GM18517 (cell line): ENCODE measurements around the gene NDE1.
"Not testable (repeated sequence)": the region's sequence is repeated elsewhere in the genome, so short reads cannot be mapped to it uniquely, and the experiment has no call there.

Experiments used
- ATAC-seq: cut with Tn5 transposase; IDR thresholded peaks from one replicate; pipeline ENCODE4 v1.9.1; 2021; ENCODE audit warnings: mild to moderate bottlenecking, moderate library complexity; ENCODE audit not compliant: unreplicated experiment

Gene NDE1

DNA sequence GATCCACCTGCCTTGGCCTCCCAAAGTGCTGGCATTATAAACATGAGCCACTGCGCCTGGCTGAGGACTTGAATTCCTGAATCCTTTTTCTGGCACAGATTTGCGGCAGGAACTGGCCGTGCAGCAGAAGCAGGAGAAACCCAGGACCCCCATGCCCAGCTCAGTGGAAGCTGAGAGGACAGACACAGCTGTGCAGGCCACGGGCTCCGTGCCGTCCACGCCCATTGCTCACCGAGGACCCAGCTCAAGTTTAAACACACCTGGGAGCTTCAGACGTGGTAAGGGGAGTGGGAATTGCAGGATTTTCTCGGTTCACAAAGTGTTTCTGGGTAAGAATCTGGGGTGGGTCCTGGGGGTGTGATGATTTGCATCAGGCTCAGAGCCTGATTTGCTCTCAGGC, 41.0 kb downstream of the NDE1 start:
- no peak for ATAC-seq

DNA sequence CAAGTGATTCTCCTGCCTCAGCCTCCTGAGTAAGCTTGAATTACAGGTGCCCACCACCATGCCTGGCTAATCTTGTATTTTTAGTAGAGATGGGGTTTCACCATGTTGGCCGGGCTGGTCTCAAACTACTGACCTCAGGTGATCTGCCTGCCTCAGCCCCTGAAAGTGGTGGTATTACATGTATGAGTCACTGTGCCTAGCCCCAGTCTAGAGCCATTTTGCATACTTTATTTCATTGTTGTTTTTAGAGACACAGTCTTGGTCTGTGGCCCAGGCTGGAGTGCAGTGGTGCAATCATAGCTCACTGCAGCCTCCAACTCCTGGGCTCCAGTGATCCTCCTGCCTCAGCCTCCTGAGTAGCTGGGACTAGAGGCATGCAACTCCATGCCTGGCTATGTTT, 42.5 kb downstream of the NDE1 start:
- ATAC-seq: not testable (repeated sequence)

DNA sequence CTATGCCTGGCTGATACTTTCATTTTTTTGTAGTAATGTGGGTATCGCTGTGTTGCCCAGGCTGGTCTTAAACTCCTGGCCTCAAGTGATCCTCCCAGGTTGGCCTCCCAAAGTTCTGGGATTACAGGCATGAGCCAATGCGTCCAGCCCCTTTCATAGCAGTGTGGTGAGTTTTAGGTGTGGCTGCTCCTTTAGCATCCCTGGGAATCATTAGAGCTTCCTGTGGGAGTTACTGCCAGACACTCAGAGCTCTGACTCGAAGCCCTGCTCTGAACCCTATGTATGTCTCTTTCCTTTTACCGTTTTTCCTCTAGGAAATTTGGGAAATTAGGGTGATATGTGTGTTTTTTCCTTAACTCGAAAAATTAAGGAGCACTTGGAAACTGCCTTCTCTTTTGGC, 44.5 kb downstream of the NDE1 start:
- no peak for ATAC-seq

DNA sequence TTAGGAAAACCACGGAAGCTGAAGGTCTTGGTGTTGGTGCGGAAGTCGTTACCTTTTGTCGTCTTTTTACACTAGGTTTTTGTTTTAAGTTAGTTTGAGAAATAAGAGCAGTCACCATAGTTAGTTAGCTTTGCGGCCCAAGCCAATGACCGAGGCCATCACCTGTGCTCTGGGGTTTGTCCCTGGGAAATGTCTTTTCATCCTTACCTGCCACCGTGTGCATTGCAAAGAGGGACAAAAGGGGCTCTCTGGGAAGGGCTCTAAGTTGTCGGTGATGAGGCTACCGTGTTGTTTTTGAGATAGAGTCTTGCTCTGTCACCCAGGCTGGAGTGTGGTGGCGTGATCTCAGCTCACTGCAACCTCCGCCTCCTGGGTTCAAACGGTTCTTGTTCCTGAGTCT, 49.8 kb downstream of the NDE1 start:
- no peak for ATAC-seq

DNA sequence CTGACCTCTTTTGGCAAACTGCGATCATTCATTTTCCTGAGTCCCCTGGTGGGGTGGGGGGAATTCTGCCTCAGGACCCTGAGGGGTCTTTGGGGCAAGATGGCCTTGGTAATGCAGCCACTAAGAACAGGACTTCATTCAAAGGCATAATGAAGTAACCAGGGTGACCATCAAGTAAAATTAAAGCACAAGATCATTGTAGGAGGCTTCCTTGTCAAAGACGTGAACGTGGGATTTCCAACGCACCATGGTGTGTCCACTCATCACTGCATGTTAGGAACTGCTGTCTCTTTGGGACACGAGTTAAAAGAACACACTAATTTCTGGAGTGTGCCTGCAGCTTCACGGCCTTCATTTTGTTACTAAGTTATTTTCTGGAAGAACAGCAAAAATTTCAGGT, 51.3 kb downstream of the NDE1 start:
- no peak for ATAC-seq

DNA sequence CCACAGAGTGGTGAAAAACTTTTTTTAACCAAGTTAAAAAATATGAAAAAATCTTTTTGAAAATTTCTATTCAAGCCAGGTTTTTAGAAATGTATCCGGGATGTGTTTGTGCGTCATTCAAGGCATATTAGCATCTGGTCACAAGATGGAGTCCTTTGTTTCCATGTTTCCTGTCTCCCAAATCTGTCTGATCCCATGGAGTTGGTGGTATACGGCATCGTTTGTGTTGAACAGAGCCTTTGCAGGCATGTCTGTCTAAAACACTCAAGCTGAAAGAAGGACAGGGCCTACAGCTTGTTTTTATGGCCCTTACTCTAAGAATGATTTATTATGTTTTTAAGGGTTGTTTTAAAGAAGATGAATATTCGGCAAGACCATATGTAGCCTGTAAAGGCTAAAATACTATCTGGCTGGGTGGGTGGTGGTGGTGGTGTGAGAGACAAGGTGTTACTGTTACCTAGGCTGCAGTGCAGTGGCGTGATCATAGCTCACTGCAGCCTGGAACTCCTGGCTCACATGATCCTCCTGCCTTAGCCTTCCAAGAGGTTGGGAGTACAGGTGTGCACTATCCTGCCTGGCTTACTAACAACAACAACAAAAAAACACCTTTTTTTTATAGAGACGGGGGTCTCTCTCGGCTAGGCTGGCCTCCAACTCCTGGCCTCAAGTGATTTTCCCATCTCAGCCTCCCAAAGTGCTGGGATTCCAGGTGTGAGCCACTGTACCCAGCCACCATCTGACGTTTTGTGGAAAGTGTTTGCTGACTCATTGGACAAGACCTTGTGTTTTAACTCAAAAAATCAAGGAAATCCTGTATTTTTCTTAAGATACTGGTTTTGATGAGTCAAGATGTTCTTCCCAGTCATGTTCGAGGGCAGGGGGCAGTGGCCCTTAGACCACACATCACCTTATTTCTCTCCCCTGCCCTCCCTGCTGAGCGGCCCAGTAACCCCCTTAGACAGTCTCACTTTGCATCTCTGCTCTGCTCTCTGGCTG, 52.2 kb downstream of the NDE1 start:
- ATAC-seq: no peak

DNA sequence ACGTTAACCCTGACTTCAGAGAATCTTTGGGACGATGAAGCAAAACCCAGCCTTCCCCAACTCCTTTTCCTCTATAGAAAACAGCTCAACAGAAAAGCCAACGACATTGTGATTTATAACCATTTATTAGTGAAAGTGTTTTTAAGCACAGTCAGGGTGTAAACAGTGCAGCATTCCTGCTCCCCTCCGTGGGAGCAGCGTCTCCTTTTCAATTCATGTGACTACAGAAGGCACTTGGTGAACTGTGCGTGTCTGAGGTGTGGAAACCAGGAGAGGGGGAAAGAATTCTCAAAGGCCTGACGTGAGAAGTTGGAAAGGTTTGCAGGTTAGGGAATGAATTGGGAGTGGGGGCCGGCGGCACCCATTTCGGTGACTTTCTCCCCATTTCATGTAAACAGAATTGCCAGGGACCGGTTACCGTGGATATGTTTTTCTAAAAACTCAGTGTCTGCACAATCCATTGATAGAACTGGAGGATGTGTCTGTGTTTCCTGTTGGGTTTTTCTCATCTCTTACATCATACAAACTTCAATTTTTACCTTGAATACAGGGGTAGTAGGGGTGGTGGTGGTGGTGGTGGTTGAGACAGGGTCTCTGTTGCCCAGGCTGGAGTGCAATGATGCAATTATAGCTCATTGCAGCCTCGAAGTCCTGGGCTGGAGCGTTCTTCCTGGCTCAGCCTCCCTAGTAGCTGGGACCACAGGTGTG, 53.1 kb downstream of the NDE1 start:
- ATAC-seq: no peak

DNA sequence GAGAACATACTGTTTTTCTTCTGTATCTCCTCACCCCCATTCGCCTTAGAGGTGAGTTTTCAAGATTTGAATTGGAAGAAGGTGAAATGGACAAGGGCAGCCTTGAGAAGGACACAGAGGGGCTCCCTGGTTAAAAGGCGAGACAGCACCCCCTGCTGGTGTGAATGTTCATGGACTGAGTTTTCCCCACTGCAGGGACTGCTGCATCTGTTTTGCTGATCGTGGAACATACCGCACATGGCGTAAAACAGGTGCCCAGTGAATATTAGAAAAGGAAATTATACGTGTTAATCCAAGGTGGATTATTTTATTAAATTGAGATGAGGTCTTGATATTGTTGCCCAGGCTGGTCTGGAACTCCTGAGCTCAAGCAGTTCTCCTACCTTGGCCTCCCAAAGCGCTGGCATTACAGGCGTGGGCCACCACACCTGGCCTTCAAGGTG, 54.5 kb downstream of the NDE1 start:
- no peak for ATAC-seq

DNA sequence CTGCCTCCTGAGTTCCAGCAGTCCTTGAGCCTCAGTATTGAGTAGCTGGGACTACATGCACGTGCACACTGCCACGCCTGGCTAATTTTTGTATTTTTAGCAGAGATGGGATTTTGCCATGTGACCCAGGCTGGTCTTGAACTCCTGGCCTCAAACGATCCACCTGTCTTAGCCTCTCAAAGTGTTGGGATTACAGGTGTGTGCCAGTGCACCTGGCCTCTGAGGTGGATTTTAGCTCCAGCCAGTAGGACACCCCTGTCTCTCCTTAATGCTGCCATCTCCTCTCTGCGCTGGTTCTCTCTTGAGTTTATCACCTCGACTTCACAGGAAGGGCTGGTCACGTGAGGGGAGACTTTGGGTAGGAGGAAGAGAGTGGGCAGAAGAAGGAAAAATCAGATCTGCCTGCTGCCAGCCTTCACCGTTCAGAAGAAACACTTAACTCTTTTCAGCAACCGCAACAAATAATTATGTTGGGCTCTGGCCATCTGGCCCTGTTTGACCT, 55.1 kb downstream of the NDE1 start:
- ATAC-seq: no peak

DNA sequence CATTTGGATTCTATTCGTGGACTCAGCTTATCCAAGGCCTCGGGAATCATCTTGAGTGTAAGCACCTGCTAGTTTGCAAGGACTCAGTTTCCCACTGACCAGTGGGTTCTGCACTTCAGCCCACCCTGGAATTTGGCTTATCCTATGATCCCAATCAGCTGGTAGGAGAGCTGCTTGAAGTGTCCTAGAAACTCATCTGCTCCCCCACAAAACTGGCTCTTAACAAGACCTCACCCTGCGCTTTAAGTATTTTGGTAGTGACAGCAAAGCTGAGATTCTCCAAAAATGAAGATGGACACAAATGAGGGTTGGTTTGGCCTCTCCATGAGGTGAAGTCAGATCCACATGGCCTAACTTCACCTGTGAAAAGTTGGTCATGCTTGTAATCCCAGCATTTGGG, 57.3 kb downstream of the NDE1 start:
- no peak for ATAC-seq

DNA sequence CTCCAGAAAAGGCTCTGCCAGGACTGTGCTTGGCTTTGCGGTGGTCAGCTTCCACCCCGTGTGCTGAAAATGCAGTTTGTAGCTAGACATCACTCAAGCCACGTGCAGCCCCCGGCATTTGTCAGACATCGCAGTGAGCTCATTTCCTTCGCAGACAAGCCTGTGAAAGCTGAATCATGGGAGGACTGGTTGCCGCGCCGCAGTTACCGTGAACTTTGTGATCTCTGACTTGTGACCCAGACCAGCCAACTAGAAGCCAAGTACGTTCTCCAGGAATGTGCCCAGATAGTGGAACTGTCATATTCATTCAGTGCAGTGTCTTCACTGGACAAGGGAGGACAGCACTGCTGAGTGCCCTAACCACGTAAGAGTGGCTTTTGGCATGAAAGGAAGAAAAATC, 58.1 kb downstream of the NDE1 start:
- ATAC-seq: no peak

DNA sequence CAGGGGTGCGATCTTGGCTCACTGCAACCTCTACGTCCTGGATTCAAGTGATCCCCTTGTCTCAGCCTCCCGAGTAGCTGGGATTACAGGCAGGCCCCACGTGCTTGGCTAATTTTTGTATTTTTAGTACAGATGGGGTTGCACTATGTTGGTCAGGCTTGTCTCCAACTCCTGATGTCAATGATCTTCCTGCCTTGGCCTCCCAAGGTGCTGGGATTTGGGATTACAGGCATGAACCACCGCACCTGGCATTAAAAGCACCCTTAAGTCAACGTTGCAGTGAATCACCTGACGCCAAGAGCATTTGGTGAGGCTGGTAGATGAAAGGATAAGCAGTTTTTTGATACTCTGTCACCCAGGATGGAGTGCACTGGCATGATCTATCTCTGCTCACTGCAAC, 59.0 kb downstream of the NDE1 start:
- no peak for ATAC-seq

DNA sequence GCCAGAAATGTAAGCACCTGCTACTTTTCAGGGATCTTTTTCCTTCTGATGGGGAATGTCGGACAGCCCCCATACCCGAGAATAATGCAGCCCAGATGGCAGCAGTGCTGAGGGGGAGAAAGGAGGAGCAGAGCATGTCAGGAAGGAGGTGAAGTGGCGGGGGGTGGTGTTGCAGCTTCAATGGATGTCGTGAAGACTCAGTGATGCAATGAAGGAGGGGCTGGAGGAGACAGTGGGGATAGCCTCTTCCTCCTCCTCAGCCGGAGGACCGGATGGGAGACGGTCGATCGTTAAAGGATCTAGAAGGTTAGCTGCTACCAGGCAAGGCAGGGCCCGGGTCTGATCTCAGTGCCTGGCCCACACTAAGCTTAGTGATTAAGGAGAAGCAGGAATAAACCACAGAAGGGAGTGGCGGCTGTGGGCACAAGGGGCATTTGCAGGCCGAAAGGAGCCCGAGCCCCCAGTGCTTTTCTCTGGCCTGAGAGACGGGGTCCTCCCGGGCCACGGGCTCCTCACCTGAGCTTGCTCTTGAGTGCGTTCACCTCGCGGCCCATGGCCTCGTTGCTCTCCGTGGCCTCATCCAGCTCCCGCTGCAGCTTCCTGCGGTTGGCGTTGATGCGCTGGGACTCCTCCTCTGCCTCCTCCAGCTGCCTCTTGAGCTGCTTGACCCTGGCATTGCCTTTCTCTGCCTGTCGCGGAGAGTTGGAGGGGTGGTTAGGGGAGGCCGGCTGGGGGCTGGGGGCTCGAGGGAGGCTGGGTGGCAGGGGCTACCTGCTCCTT, 64.5 kb downstream of the NDE1 start:
- ATAC-seq: no peak

DNA sequence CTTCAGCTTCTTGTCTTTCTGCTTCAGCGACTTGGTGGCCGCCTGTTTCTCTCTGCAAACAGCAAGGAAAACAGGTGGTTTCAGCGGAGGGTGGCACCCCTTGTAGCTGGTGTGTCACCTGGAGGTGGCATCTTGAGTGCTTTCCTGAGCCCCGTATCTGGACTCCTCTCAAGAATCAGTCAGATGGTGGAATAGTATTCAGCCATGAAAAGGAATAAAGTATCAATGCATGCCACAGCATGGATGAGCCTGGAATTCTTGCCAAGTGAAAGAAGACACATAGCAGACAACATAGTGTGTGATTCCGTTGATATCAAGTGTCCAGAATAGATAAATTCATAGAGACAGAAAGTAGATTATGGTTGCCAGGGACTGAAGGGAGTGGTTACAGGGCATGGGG, 65.2 kb downstream of the NDE1 start:
- ATAC-seq: no peak

DNA sequence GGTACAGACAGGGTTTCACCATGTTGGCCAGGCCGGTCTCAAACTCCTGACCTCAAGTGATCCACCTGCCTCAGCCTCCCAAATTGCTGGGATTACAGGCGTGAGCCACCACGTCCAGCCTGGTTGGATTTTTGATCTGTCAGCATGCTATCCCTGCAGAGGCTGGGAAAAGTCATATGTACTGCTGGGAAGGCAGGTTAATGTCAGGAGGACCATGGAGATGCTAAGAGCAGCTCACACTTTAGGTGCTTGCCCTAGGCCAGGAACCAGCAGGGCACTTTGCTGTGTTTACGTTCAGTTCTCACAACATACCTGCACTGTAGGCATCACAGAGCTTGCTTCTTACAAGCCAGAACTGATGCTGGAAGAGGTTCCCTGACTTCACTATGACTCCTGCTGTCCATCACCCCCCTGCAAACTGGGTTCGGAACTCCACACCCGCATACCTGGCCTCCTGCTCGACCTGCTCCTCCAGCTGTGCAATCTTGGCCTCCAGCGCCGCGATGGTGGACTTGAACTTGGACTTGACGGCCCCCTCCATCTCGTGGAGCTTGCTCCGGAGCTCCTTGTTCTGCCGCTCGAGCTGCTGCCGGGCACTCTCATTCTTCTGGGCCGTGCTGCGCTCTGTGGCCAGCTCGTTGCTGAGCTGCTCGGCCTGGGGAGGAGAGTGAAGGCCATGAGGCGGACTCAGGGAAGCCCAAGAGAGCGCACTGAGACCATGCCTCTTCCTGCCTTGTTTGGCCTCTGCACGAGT, 66.8 kb downstream of the NDE1 start:
- no peak for ATAC-seq

DNA sequence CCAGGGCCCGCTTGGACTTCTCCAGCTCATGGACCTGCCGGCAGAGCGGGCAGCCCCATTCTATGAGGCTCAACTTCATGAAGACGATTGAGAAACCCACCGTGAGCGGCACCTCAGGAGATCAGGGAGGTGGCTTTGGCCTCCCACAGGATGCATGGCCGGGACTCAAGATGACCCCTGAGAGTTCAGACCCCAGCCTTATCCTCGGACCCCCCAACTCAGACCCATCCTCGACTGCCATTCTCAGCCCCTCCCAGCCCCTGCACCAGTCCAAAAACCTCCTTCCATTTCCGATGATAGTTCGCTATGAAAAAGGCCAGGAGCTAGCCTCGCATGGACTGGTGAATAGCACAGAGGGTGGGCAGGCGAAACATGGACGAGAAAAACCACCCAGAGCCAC, 71.0 kb downstream of the NDE1 start:
- ATAC-seq: no peak

DNA sequence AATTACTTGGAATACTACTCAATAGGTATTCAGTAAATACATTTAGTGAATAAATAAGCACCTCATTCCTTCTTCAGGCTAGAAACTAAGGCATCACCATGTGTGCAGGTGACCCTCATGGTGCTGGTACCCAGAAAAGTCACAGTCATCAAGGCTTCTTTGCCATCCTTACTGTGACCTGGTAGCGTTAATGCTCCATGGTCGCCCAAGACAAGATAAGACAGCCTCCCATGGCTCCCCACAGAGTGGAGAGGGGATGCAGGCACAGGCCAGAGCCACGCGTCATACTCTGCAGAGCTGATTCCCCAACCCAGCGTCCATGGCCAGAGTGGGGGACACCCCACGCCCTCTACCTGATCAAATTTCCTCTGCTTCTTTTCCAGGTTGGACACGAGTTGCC, 73.8 kb downstream of the NDE1 start:
- ATAC-seq: no peak

DNA sequence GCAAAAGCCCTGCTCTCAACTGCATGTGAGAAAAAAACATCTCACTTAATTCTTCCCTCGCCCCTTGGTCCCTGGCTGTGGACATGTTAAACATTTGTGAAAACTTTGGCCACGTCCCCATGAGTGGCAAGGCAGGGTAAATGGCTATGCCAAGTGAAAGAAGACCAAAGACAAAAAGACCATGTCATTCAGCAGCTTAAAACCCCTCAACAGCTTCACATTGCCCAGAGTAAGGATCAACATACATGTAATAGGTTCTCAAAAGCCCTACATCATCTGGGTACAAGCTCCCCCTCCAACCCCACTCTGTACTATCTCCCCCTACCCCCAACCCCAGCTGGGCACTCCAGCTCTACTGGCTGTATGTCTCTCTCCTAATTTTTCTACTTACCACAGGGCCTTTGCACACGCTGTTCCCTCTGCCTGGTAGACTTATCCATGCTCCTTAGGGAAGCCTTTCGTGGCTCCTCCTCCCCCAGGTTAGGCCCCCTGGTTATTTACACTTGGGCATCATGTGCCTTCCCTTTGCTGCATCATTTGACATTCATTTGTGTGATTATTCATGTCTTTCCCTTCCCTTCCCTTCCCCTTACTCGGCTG, 75.7 kb downstream of the NDE1 start:
- ATAC-seq: no peak

DNA sequence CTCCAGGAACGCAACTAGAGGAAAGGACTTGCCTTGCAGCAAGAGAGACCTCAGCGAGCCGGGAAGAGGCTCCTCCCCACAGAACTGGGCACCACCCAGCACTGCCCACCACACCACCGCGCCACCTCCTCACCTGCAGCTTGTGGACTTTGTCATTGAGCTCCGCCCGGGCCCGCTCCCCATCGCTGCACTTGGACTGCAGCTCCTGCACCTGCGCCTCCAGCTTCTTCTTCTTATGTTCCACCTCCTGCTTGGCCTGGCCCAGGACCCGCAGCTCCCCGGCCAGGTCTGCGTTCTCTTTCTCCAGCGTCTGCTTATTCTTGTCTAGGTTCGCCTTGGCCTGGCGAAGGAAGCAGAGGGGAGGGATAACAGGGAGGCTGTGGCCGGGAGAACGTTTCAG, 76.7 kb downstream of the NDE1 start:
- ATAC-seq: no peak

DNA sequence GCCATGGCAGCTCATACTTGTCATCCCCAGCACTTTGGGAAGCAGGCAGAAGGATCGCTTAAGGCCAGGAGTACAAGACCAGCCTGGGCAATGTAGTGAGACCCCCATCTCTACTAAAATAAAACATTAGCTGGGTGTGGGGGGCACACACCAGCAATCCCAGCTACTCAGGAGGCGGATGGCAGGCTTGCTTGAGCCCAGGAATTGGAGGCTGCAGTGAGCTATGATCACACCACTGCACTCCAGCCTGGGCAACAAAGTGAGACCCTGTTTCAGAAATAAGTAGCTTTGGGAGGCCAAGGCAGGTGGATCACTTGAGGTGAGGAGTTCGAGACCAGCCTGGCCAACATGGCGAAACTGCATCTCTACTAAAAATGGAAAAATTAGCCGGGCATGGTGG, 77.7 kb downstream of the NDE1 start:
- not testable (repeated sequence) for ATAC-seq
